ENCODE results near the gene PRKD1.

The PRKD1 gene

DNA sequence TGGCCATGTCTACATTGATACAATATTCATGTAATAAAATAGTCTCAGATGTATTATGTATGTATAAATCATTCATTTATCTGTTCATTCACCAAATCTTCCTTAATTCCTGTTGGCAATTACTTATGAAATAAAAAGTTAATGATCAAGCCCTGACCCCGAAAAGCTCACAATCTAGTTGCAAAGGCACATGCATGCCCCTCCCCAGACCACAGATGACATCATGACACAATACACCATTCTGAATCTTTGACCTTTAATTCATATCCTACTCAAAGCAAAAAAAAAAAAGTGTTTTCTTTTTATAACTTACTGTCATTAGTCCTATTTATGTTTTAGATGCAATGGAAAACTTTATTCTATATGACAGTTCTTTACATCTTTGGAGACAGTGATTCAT is 346.9 kb downstream of the PRKD1 start:
- Histone ChIP-seq H3K9me3 (ENCODE audit: insufficient read depth, low read length) (no peaks in the 10 kb centered on the region), H3K4me1 (ENCODE audit: insufficient read depth, insufficient read length) (no peaks in the 10 kb centered on the region), H3K27me3 (ENCODE audit: insufficient read depth, insufficient read length) (no peaks in the 10 kb centered on the region), H3K36me3 (ENCODE audit: insufficient read depth, insufficient read length, low read length) (no peaks in the 10 kb centered on the region), H3K4me3 (ENCODE audit: insufficient read length, low read depth) (no peak overlapping the region), H3K9ac (ENCODE audit: insufficient read length, low read depth) (no peak overlapping the region)
- no peak for DNase-seq (ENCODE audit: low read depth, low spot score)
- TF ChIP-seq ZNF274 (IDR thresholded peaks at IDR 0.05; ENCODE audit: low read depth, low read length) (no peak), SUZ12 (IDR thresholded peaks at IDR 0.05; ENCODE audit: extremely low read depth, insufficient read depth, insufficient read length) (no peak), YY1 (IDR thresholded peaks at IDR 0.05; ENCODE audit: insufficient read depth, insufficient read length) (no peak)

DNA sequence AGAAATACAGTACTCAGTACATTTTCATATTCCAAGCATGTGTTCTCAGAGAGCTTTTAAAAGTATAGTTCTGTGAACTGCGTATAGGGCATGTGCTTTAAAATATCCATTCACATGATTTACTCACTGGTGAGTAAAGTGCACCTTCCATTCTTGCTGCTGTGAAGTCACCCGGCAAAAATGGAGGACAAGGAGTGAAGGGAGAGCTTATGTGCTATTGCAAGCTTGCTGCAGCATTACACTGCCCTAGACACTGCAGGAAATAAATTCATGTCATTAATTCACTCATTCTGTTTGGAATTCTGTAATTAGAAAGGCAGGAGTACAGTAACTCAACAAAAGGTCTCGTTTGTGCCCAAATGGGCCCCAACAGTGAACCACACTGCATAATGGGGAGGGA is 347.8 kb downstream of the PRKD1 start:
- Histone ChIP-seq H3K36me3 (ENCODE audit: insufficient read depth, insufficient read length, low read length) (no peaks in the 10 kb centered on the region), H3K9ac (ENCODE audit: insufficient read length, low read depth) (no peak overlapping the region), H3K27me3 (ENCODE audit: insufficient read depth, insufficient read length) (no peaks in the 10 kb centered on the region), H3K4me1 (ENCODE audit: insufficient read depth, insufficient read length) (no peaks in the 10 kb centered on the region), H3K9me3 (ENCODE audit: insufficient read depth, low read length) (no peaks in the 10 kb centered on the region), H3K4me3 (ENCODE audit: insufficient read length, low read depth) (no peak overlapping the region)
- DNase-seq (ENCODE audit: low read depth, low spot score), result no peak
- TF ChIP-seq SUZ12 (IDR thresholded peaks at IDR 0.05; ENCODE audit: extremely low read depth, insufficient read depth, insufficient read length), result no peak
- TF ChIP-seq YY1 (IDR thresholded peaks at IDR 0.05; ENCODE audit: insufficient read depth, insufficient read length), result no peak
- no peak for TF ChIP-seq ZNF274 (IDR thresholded peaks at IDR 0.05; ENCODE audit: low read depth, low read length)

DNA sequence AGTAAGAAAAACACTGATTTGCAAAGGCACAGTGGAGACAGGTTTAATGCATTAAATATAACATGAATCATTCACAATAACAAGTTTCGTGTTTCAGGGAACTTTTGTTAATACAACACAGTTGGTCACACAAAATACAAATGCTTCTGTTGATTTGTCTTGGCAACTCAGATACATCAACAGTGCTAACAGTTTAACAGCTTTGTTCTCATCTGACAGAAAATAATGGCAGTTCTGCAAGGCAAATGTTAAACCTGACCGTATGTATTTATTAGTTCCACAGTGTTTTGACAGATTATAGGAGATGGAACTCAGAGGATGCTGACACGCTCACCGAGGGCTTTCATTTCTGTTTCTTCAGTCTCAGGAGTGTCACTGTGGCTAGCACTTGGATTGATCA is 350.7 kb downstream of the PRKD1 start:
- Histone ChIP-seq H3K4me1 (ENCODE audit: insufficient read depth, insufficient read length) (no peaks in the 10 kb centered on the region), H3K36me3 (ENCODE audit: insufficient read depth, insufficient read length, low read length) (no peaks in the 10 kb centered on the region), H3K9ac (ENCODE audit: insufficient read length, low read depth) (no peak overlapping the region), H3K27me3 (ENCODE audit: insufficient read depth, insufficient read length) (no peaks in the 10 kb centered on the region), H3K4me3 (ENCODE audit: insufficient read length, low read depth) (no peak overlapping the region), H3K9me3 (ENCODE audit: insufficient read depth, low read length) (no peaks in the 10 kb centered on the region)
- no peak for DNase-seq (ENCODE audit: low read depth, low spot score)
- TF ChIP-seq SUZ12 (IDR thresholded peaks at IDR 0.05; ENCODE audit: extremely low read depth, insufficient read depth, insufficient read length) (no peak), ZNF274 (IDR thresholded peaks at IDR 0.05; ENCODE audit: low read depth, low read length) (no peak), YY1 (IDR thresholded peaks at IDR 0.05; ENCODE audit: insufficient read depth, insufficient read length) (no peak)

DNA sequence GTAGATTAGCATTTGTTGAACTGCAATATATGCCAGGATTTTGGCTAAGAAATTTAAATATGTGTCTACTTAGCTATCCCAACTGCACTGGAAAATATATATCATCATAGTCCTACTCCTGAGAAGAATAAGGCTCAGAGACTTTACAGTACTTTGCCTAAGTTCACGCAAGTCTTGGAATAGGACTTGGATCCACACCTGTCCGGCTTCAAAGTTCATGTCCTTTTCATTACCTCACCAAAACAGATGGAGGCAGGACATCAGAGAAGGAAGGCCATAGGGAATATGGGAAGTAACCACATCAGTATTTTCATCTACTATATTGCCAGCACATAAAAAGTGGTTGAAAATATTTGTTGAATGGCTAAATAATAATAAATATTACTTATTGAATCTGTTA is 358.5 kb downstream of the PRKD1 start:
- Histone ChIP-seq H3K4me3 (ENCODE audit: insufficient read length, low read depth) (no peak overlapping the region), H3K9me3 (ENCODE audit: insufficient read depth, low read length) (no peaks in the 10 kb centered on the region; the same call in 1 of the 2 replicates), H3K36me3 (ENCODE audit: insufficient read depth, insufficient read length, low read length) (no peaks in the 10 kb centered on the region), H3K27me3 (ENCODE audit: insufficient read depth, insufficient read length) (no peaks in the 10 kb centered on the region), H3K4me1 (ENCODE audit: insufficient read depth, insufficient read length) (no peaks in the 10 kb centered on the region), H3K9ac (ENCODE audit: insufficient read length, low read depth) (no peak overlapping the region)
- no peak for DNase-seq (ENCODE audit: low read depth, low spot score)
- TF ChIP-seq ZNF274 (IDR thresholded peaks at IDR 0.05; ENCODE audit: low read depth, low read length) (no peak), YY1 (IDR thresholded peaks at IDR 0.05; ENCODE audit: insufficient read depth, insufficient read length) (no peak), SUZ12 (IDR thresholded peaks at IDR 0.05; ENCODE audit: extremely low read depth, insufficient read depth, insufficient read length) (no peak)

DNA sequence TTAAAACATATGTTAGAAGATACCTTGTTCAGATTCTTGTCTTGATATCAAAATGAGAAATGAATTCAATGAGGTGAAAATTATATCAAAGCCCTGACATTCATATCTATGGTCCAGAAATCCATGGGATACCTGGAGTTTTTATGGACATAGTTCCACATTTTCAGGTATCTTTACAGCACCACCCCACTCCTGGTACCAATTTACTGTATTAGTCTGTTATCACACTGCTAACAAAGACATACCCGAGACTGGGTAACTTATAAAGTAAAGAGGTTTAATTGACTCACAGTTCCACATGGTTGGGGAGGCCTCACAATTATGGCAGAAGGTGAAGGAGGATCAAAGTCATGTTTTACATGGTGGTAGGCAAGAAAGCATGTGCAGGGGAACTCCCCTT is 361.5 kb downstream of the PRKD1 start:
- TF ChIP-seq SUZ12 (IDR thresholded peaks at IDR 0.05; ENCODE audit: extremely low read depth, insufficient read depth, insufficient read length), result no peak
- TF ChIP-seq YY1 (IDR thresholded peaks at IDR 0.05; ENCODE audit: insufficient read depth, insufficient read length), result no peak
- no peak for TF ChIP-seq ZNF274 (IDR thresholded peaks at IDR 0.05; ENCODE audit: low read depth, low read length)
- Histone ChIP-seq H3K4me1 (ENCODE audit: insufficient read depth, insufficient read length) (no peaks in the 10 kb centered on the region), H3K4me3 (ENCODE audit: insufficient read length, low read depth) (no peak overlapping the region)

DNA sequence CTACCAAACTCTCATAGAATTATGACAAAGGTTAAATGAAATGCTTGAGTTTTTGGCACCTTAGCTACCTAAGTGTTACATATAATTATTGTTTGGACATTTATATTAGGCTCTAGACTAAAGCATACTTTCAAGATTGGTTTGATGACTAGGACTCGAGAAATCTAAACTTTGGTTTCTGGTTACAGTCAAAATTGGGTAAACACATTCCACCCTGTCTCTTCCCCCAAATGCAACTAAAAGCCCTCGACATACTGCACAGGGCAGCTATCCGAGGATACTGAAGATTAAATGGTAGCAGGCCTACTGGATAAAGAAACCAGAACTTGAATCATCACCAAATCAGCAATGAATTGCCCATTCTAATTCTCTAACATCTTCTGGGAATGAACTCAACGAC is 369.1 kb downstream of the PRKD1 start:
- TF ChIP-seq SUZ12 (IDR thresholded peaks at IDR 0.05; ENCODE audit: extremely low read depth, insufficient read depth, insufficient read length) (no peak), ZNF274 (IDR thresholded peaks at IDR 0.05; ENCODE audit: low read depth, low read length) (no peak), YY1 (IDR thresholded peaks at IDR 0.05; ENCODE audit: insufficient read depth, insufficient read length) (no peak)
- DNase-seq (ENCODE audit: low read depth, low spot score), result no peak

More for the DNA sequence above, 361.5 kb downstream of the PRKD1 start:
- Histone ChIP-seq H3K9me3 (ENCODE audit: insufficient read depth, low read length) (no peaks in the 10 kb centered on the region; the same call in 1 of the 2 replicates), H3K36me3 (ENCODE audit: insufficient read depth, insufficient read length, low read length) (no peaks in the 10 kb centered on the region), H3K9ac (ENCODE audit: insufficient read length, low read depth) (no peak overlapping the region), H3K27me3 (ENCODE audit: insufficient read depth, insufficient read length) (no peaks in the 10 kb centered on the region)
- no peak for DNase-seq (ENCODE audit: low read depth, low spot score)

DNA sequence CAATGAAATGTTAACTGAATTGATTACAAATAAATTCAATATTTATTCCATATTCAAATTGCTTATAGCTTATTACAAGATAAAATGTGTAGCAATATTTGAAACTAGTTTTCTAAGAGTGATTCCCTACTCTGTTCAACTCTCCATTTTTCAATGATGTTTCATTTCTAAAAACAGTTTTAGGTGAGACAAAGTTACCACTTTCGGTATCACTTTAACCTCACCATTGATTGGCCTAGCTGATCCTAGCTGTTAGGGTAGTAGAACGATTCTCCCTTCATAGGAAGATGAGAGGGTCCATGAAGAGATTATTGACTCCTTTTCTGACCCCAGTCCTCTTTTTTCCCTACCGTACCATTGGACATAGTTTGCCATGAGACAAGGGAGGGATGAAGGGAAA is 373.3 kb downstream of the PRKD1 start:
- Histone ChIP-seq H3K9ac (ENCODE audit: insufficient read length, low read depth) (no peak overlapping the region), H3K4me3 (ENCODE audit: insufficient read length, low read depth) (no peak overlapping the region), H3K36me3 (ENCODE audit: insufficient read depth, insufficient read length, low read length) (no peaks in the 10 kb centered on the region), H3K27me3 (ENCODE audit: insufficient read depth, insufficient read length) (no peaks in the 10 kb centered on the region), H3K4me1 (ENCODE audit: insufficient read depth, insufficient read length) (no peaks in the 10 kb centered on the region), H3K9me3 (ENCODE audit: insufficient read depth, low read length) (no peaks in the 10 kb centered on the region)
- no peak for DNase-seq (ENCODE audit: low read depth, low spot score)
- TF ChIP-seq ZNF274 (IDR thresholded peaks at IDR 0.05; ENCODE audit: low read depth, low read length), result no peak
- no peak for TF ChIP-seq SUZ12 (IDR thresholded peaks at IDR 0.05; ENCODE audit: extremely low read depth, insufficient read depth, insufficient read length)
- no peak for TF ChIP-seq YY1 (IDR thresholded peaks at IDR 0.05; ENCODE audit: insufficient read depth, insufficient read length)

More for the DNA sequence above, 369.1 kb downstream of the PRKD1 start:
- no peaks in the 10 kb centered on the region for H3K27me3 ChIP-seq (ENCODE audit: insufficient read depth, insufficient read length)
- H3K9me3 ChIP-seq (ENCODE audit: insufficient read depth, low read length), result no peaks in the 10 kb centered on the region
- H3K4me3 ChIP-seq (ENCODE audit: insufficient read length, low read depth), result no peak overlapping the region
- H3K4me1 ChIP-seq (ENCODE audit: insufficient read depth, insufficient read length), result no peaks in the 10 kb centered on the region
- no peaks in the 10 kb centered on the region for H3K36me3 ChIP-seq (ENCODE audit: insufficient read depth, insufficient read length, low read length)
- no peak overlapping the region for H3K9ac ChIP-seq (ENCODE audit: insufficient read length, low read depth)
